COLO829 (cell line): ENCODE measurements around the gene EHBP1L1.

ENCODE experiments used
- DNase-seq: peaks from one replicate; pipeline ENCODE4 v3.0.0; 2012; ENCODE audit warnings: low spot score

The EHBP1L1 gene

DNA sequence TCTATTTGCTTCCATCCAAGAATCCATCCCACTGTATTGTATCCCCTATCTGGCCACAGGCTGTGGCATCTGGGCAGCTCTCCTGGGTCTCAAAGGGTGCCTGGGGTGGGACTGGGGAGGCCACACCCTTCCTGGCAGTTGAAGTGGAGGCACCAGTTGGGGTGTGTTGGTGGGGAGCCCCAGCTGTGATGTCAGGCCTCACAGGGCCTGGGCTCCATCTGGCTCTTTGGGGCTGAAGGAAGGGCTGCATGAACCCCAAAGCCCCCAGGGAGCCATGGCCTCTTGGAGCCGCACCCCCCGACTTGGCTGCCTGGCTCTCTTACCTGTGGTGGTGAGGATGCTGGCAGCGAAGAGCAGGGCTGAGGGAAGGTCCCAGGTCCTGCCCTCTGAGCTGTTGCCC lies 19.3 kb downstream of the EHBP1L1 start:
- no peak for DNase-seq

DNA sequence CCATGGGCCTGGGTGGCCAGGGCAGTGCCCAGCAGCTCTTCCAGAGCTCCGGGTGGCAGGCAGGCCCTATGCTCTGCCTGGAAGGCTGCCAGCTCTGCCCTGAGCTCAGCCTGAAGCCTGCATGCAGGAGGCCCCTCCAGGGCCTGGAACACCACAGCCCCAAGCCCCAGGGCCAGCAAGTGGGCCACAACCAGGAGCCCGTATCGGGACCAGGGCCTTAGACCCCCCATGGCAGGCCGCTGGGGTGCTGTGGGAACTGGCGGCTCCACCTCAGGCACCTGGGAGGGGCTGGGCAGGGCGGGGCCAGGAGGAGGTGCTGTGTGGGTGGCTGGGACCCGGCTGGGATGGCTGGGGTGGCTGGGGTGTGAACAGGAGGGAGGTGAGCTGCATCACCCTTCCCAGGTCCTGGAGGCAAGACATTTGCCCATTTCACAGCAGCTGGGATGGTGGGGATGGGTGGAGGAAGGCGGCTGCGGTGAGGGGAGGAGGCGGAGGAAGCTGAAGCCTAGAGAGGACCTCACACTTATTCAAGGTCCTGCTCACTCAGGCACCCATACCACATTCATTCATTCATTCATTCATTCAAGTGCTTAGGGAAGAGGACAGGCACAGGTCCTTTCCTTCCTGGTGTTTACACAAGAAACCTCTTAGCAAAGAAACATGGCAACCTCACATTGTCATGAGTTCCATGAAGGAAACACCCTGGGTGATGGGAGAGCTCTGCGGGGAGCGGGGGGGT lies 19.9 kb downstream of the EHBP1L1 start, which contains the start of gene KCNK7:
TSS of gene KCNK7 (minus strand) at position 258 of the 739 bp plus-strand sequence. CDS start at position 230, 28 bp downstream.
- DNase-seq = no peak

GRCh38 chr11:65596520-65596919 lies 20.7 kb downstream of the EHBP1L1 start:
- DNase-seq = no peak

DNA sequence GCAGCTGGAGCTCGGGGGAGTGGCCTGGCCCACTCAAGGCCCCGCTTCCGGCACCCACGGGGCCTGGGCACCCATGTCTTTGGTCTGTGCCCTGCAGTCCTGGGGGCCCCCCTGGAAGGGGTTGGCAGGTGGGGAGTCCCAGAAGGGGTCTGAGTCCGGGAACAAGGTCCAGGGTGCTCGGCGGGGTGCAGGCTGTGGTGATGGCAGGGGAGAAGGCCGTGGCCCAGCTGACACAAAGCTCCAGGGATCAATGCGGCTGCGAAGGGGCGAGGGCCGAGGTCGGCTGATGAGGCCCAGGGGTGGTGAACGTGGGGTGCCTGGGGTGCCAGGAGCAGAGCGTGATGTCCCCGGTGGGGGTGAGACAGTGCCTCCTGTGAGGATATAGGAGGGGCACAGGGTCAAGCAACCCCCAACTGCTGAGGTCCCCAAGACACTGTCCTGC lies 22.4 kb downstream of the EHBP1L1 start:
- no peak for DNase-seq

DNA sequence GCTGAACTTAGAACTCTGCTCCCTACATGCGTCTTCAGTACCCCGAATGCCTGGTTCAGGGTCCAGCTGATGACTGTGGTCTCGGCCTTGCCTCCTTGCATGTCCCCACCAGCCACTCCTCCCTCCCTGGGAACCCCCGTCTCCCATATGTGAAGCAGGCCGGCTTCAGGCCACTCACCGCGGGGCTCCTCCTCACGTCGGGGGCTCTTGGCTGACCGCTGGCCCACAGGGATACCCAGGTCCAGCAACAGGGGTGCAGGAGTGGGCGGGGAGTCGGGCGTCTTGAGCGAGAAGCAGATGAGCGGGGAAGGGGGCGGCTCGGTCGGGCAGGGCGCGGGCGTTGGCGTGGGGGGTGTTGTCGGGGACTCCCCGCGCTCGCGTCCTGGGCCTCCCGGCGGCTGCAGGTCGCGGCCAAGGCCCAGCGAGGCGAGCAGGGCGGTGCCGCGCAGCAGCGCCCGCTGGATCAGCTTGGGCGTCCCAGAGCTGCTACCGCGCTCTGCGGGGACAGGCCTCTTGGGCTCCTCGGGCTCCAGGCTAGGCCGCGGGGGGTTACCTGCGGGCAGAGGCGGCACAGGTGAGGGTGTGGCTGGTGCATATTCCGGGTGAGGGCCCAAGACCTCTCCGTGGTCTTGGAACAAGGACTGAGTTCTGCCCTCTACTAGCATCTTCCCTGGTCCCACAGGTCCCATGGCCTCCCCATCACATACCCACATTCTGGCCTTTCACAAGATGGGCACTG lies 23.5 kb downstream of the EHBP1L1 start:
- DNase-seq = no peak

DNA sequence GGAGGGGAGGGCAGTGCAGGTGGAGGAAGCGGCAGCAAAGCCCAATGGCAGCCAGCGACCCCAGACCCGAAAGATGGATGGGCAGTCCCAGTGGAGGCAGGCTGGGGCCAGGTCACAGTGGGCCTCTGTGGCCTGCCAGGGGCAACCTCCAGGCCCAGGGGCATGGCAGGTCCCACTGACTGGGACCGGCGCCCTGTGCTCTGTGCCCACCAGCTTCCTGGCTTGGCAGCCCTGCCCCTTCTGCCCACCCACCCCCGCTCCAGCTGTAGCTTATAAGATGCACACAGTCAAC lies 24.0 kb downstream of the EHBP1L1 start:
- DNase-seq = no peak

GRCh38 chr11:65604258-65604657 lies 28.4 kb downstream of the EHBP1L1 start:
- DNase-seq = no peak

DNA sequence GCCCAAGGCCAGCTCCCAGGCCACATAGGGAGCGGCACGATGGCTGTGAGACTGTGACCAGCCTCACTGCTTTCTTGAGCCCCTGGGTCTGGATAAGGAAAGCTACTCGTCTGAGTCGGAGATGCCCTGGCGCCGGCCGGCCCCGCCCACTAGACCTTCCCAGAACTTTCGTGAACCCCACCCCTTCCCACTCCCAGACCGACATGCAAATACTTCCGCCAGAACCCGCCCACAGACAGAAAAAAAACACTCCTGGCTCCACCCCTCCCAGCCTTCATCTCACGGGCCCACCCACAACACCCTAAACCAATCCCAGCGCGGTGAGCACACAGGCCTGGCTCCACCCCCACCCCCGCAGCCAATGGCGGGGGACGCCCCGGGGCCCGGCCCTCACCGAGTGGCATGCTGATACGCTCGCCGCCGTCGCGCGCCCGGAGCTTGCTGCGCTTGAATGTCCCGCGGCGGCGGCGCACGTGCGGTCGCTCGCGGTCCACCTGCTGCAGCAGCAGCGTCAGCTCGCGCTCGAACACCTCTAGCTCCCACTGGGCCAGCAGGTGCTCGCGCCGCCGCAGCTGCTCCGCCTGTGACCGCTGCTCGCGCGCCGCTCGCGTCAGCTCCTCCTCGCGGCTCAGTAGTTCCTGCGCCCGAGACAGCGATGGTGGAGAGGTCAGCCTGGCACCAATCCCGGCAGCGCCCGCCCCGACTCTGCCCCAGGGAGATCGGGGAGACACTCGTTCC lies 31.2 kb downstream of the EHBP1L1 start:
- peak; percentile 72 for DNase-seq

DNA sequence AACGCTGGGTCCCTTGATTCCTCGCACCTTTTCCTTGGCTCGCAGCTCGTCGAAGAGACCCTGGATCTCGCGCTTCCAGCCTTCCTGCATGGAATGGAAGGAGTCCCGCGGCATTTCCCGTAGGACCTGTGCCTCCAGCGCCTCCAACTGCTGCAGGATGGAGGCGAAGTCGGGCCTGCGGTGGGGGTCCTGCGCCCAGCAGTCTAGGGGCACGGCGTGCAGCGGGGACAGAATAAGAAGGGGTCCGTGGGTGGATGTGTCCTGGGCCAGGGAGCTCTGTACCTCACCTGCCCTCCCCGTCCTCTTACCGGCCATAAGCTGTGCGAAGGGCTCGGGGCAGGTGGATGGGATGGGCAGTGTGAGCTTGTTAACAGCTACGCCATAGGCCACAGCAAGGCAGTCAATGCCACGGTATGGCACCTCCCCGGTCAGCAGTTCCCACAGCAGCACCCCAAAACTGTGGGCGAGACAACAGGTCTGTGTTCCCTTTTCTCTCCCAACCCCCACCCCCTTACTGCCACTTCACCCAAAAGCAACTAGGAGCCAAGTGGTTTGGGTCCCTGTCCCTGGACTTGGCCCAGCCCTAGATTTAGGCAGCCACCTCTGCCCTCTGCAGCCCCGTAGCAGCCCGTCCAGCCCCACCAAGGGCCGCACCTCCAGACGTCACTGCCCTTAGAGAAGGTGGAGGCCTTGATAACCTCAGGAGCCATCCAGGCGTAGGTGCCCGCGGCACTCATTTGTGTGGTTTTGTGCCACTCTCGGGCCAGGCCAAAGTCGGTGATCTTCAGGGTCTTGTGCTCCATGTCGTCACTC lies 32.0 kb downstream of the EHBP1L1 start:
- DNase-seq = no peak

DNA sequence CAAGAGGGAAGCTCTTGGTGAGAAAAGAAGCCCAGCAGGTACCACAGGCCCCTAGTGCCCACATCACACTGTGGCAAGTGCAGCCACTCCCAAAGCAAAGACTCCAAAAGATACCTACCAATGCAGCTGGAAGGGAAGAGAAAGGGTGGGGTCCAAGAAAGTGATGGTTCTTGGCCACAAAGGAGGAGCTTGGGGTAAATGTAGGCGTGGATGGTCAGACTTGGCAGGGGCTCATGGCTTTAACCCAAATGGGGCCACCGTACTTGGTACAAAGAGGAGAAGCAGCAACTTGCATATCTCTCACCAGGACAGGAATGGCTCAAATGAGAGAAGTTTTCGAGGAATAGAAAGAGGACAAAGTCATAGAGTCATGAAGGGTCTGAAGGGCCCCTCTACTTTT lies 33.4 kb downstream of the EHBP1L1 start:
- no peak for DNase-seq

GRCh38 chr11:65609665-65610064 lies 33.8 kb downstream of the EHBP1L1 start:
- no peak for DNase-seq

- no peak for DNase-seq
Observed at GRCh38 chr11:65610404-65610803, 34.6 kb downstream of the EHBP1L1 start.

DNA sequence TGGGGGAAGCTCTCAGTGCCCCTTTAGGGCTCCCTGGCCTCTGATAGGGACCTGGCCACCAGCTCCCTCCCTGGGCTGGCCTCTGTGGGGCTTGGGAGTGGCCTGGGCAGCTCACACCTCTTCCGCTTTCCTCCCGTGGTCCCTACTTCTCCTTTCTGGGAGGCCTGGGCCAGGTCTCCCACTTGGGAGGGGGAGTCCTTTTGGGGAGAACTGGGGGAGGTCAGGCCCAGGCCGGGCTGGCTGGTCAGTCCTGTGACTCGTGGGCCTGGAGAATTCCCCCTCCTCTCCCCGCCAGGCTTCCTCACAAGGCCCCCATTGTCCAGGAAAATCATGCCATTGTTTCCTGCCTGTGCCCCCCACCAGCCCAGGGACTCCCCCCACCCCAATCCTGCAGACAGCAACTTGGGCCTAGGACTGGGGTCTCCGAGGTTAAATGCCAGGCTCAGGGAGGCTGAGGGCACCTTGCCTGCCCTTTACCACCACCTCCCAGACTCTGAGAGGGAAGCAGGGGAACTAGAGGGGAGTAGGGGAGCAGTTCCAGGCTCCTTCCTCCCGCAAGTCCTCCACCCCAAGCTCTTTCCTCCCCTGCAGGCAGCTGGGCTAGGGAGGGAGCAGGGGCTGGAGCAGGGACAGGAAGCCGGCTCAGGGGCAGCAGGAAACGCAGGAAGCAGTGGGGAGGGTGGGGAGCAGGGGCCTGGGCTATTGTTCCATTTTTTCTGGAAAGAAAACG lies 35.3 kb downstream of the EHBP1L1 start:
- no peak for DNase-seq

DNA sequence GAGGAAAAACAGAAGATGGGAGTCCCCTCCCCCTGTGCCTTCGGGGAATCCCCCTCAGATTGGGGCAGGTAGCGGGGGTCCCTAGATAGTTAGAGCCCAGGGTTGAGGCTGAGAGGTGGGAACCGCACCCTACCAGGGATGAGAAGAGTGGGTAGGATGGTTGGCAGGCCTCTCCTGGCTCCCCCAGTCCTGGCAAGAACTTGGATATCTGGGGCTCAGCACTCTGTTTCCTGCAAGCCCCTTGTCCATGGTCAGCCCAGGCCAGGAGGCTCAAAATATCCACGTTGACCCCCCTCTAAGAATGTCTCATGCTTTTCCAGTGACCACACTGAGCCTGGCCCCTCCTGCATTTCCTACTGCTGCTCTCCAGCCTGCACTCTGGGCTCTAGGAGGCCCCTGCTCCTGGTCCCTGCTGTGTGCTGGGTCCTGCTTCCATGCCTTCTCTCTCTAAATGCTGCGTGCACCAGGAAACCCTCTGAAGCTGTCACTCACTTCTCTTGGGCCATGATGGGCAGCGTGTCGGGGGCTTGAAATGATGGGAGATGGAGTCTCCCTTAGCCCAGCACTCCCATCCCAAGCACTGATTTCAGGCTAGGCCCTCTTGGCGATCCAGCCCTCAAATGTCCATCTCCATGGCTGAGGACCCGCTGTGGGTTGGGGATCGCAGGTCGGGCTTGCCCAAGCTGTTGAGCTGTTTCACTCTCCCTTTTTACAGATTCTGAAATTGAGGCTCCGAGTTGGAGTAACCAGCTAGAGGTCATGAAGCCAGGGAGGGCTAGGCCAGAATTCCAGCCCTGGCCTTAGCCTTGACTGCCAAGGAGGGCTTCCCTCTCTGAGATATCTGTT lies 36.1 kb downstream of the EHBP1L1 start:
- no peak for DNase-seq

- DNase-seq = no peak
Observed at GRCh38 chr11:65612691-65613090, 36.8 kb downstream of the EHBP1L1 start.

- no peak for DNase-seq
Observed at GRCh38 chr11:65613091-65613928, 37.5 kb downstream of the EHBP1L1 start.

- peak; percentile 100 for DNase-seq
Observed at GRCh38 chr11:65615229-65615949, 39.5 kb downstream of the EHBP1L1 start, which contains the start of gene PCNX3. PCNX3 (plus strand) TSS chr11:65615776; CDS start chr11:65616312, 536 bp downstream.

- no peak for DNase-seq
Observed at GRCh38 chr11:65615950-65616574, 40.2 kb downstream of the EHBP1L1 start.
